HG03139 (cell line): ENCODE data around the gene LMBR1.
"Not testable (repeated sequence)": the region's sequence is repeated elsewhere in the genome, so short reads cannot be mapped to it uniquely, and the experiment has no call there.

Experiments
- ATAC-seq: cut with Tn5 transposase; IDR thresholded peaks from one replicate; pipeline ENCODE4 v1.9.1; 2021; ENCODE audit not compliant: unreplicated experiment

Gene LMBR1

DNA sequence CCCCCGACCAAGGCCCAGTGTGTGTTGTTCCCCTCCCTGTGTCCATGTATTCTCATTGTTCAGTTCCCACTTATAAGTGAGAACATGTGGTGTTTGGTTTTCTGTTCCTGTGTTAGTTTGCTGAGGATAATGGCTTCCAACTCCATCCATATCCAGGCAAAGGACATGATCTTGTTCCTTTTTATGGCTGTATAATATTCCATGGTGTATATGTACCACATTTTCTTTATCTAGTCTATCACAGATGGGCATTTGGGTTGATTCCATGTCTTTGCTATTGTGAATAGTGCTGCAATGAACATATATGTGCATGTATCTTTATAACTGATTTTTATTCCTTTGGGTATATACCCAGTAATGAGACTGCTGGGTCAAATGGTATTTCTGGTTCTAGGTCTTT, 191.2 kb downstream of the LMBR1 start:
- not testable (repeated sequence) for ATAC-seq

DNA sequence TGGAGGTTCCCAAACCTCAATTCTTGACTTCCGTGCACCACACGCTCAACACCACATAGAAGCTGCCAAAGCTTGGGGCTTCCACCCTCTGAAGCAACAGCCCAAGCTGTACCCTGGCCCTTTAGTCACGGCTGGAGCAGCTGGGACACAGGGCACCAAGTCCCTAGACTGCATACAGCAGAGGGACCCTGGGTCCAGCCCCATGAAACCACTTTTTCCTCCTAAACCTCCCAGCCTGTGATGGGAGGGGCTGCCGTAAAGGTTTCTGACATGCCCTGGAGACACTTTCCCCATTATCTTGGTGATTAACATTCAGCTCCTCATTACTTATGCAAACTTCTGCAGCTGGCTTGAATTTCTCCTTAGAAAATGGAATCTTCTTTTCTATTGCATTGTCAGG, 194.5 kb downstream of the LMBR1 start:
- ATAC-seq = not testable (repeated sequence)

DNA sequence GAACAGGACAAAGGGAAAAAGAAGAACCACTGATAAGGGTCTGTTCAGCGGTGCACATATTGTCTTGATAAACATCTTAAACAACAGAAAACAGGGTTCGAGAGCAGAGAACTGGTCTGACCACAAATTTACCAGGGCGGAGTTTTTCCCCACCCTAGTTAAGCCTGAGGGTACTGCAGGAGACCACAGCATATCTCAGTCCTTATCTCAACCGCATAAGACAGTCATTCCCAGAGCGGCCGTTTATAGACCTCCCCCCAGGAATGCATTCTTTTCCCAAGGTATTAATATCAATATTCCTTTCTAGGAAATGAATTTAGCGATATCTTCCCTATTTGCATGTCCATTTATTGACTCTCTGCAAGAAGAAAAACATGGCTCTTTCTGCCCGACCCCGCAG, 195.7 kb downstream of the LMBR1 start:
- not testable (repeated sequence) for ATAC-seq

DNA sequence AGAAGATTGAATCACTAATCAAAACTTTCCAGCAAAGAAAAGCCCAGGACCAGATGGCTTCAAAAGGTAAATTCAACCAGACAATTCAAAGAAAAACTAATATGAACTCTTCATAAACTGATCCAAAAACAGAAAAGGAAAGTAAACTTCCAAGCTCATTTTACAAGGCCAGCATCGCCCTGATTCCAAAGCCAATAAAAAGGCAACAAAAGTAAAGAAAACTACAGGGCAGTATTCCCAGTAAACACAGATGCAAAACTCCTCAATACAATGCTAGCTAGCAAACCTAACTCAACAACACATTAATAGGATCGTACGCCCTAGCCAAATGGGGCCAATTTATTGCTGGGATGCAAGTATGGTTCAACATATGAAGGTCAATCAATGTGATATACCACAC, 199.4 kb downstream of the LMBR1 start:
- ATAC-seq = no peak

DNA sequence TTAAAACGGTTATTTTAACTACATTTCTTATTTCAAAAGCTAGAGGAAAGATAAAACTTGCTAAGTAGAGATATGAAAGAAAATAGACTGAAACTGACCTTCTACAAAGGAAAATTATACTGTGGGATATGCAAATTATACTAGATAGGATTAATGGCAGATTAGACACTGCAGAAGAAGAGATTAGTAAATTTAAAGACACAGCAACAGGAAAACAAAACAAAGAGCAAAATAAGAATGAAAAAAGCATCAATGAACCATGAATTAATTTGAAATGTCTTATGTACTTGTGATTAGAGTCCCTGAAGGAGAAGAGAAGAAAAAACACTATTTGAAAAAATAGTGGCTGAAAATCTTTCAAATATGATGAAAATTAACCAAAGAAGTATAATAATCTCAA, 200.1 kb downstream of the LMBR1 start:
- no peak for ATAC-seq

DNA sequence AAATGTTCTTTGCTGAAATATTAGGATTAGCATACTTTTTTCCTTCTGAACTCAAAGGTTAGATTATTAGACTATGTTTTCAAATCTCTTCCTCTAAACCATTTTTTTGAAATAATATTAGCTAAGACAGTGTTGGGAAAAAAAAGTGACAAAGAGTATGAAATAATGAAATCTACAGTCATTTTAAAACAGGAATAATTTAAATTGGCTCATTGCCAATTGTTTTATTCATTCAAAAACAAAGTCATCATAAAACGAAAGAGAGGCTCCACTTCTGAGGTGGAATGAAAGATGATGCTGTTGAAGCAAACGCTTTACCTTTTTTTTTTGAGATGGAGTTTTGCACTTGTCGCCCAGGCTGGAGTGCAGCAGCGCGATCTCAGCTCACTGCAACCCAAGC, 201.2 kb downstream of the LMBR1 start:
- no peak for ATAC-seq

DNA sequence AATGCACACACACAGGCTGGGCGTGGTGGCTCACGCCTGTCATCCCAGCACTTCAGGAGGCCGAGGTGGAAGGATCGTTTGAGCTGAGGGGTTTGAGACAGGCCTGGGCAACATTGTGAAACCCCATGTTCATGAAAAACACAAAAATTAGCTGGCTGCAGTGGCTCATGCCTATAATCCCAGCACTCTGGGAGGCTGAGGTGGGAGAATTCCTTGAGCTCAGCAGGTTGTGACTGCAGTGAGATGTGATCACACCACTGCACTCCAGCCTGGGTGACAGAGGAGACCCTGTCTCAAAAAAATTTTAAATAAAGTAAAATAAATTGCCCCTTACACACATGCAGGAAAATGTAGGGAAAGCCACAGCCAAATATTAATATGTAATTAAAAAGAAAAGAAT, 208.3 kb downstream of the LMBR1 start:
- no peak for ATAC-seq

DNA sequence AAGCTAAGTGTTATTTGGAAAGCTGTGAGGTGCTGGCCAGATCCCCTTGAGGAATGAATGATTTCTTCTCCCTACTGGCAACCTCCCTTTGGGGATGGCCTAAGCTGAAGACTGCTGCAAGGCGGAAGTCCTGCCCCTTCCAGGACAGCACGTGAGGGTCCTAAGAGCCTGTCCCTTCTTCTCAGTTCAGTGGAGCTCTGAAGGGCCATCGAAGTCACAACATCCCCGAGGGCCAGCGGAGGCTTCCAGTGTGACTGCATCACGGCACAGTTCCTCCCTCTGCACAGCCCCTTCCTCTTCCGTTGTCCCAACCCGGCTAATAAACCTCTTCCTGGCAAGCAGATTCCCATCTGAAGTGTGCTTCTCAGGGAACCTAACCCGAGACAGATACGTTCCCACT, 208.7 kb downstream of the LMBR1 start:
- ATAC-seq = no peak

DNA sequence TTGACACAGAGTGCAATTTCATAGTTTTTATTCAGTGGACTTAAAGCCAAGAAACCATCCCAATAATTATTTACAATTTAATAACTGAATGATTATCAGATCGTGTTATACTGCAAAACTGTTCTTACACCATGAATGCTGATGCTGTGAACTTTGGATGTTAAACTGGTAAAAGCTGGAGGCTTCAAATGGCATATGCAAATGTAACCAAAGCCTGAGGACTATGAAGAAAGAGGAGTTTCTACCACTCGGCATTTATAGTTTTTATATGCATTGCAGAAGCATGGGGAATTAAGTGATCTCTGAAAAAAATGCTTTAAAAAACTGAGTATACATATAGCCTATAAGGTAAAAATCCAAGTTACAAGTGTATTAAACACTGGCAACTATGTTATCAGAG, 210.1 kb downstream of the LMBR1 start:
- no peak for ATAC-seq

DNA sequence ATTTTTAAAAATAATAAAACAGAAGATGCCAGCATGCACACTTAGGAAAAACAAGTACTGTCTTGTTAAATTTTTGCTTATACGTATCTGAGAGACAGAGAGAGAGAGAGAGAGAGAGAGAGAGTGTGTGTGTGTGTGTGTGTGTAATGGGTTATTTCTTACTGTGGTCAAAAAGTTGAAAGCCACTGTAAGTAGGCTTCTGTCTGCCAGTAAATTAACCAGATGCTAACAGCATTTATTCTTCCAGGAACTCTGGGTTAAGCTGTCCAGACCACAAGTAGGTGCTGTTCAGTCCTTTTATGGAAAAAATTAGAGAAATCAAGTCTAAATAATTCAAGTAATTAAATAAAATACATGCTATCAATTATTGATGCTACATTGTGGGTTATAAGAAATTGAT, 212.7 kb downstream of the LMBR1 start:
- ATAC-seq = no peak

DNA sequence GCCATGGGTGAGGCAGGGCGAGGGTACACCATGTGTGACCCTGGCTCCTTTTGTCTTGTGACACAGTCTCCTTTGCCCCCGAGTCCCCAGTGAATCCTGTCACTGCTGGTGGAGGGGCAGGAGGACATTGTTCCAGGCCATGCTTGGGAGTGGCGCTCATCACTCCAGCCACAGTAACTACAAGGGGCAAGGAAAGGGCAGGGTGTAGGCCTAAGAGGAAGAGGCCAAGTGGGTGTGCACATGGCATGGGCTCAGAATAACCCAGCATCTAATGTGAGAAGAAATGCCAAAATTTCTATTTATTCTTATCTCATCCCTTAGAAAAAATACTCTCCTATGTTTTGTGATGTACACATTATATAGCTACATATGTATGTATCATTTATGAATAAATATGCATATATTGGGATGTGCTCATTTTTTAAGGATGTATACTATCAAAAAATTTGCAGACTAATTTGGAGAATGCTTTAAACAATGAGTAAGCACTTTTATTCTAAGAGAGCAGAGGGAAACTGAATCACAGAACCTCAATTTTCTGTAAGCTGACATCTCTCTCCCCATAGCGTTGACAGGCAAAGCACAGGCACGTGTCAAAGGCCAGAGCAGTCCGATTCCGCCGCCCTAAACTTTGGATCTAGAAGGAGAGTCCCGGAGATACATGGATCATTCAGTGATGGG, 215.5 kb downstream of the LMBR1 start:
- ATAC-seq = no peak

DNA sequence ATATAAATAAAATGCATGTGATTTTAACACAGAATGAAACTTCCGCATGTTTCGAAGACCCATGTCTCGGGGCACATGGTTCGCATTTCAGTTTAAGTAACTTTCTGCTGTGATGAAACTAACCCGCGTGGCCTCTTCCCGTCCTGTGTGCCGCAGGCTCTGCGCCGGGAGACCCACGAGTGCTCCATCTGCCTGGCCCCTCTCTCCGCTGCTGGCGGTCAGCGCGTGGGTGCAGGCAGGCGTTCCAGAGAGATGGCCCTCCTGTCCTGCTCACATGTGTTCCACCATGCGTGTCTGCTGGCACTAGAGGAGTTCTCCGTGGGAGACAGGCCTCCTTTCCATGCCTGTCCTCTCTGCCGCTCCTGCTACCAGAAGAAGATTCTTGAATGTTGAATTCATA, 216.7 kb downstream of the LMBR1 start:
- ATAC-seq = no peak

DNA sequence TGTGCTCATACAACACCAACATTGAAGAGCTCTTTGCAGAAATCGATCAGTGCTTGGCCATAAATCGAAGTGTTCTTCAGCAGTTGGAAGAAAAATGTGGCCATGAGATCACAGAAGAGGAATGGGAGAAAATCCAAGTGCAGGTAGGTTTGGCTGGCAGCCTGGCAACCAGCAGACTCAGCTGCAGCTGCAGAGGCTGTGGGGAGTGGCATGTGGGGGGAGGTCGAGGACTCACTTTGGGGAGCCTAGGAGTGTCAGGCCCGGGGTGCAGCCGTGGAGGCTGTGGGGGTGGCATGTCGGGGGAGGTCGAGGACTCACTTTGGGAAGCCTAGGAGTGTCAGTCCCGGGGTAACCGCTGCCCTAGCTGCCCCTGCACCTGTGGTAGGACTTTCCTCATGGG, 217.3 kb downstream of the LMBR1 start:
- ATAC-seq = no peak

DNA sequence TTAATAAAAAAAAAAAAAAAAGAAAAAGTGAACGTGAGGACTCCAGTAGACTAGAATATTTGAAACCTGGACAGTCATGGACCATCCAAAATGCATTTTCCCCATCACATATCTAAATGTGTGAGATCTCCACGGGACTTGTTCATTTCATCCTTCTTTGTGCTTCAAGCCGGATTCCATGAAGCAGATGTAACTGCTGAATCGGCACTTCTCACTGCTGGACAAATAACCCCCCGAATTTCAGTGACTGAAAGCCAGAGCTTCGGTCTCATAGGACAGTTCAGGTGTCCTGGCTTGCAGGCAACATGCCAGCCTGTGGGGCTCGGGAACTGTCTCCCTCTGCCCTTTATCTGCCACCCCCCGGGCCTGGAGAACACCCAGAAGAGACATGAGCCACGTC, 219.1 kb downstream of the LMBR1 start:
- ATAC-seq = no peak

DNA sequence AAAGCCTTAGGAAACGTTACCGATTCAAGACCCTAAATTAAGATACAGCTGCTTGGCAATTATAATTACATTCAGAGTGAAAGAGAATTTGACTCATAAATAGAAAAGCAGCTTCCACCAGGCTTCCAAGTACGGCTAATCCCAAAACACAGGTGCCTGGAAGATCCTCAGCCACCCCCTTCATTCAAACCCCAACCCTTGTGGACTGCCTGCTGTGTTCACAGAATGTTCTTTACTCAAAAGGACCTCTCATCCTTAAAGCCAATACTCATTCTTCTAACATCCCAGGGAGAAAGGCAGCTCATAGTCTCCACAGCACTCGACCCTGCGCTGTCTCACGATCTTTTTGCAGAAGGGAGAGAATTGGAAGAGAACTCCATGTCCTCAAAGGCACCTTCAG, 219.5 kb downstream of the LMBR1 start:
- no peak for ATAC-seq

DNA sequence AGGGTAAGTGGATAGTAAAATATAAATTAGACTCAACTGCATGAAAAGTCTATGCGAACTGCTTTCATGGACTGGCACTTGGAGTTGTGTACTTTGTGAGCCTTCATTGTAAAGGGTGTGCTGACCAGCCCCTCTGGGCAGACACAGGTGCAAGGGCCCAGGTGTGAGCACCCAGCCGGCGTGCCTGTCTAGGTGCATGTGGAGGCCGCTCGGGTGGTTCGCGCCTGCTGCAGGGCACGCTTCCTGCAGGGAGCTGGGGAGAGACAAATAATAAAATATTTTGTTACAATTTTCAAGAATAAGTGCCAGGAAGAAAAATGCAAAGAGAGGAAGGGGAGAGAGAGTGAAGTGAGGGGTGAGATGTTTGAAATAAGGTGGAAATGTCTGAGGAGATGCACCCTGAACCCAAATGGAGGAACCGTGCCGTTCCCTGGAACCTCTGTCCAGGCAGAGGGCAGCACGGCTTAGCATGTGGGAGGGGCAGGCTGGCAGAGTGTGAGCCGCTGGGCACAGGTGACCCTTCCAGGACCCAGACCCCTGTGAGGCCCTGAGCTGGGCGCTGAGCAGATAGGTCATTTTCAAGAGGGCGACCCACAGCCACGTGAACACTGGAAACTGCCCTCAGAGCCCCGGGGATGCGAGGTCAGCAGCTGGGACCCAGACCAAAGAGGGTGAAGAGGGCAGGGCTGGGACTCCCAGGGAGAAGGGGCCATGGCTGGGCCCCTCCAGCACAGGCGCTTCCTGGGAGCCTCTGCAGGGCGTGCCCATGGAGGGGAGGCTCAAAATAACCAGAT, 223.8 kb downstream of the LMBR1 start:
- no peak for ATAC-seq

DNA sequence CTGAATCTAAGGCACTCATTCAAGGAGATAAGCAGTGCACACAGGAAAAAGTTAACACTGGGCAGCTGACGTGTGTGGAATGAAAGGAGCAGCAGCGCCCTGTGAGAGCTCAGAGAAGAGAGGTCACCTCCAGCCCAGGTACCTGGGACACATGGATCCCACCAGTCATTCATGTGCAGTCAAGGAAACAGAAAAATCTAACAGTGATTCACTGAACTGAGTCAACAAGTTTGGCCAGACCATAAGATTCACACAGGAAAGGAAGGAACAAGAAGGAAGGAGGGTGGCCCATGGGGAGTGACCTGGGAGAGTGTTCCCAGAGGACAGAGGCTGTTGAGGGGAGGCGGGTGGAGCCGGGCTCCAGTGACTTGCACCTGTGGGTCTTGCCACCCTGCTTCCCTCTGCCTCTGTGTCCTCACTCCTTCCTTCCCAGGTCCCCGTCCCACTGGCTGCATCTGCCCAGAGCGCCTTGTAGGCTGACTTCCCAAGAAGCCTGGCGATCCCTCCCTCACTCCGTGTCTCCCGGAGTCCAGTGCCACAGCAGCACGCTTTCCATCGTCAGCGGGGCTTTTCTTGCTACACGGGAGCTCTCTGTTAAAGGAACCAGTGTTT, 224.7 kb downstream of the LMBR1 start:
- ATAC-seq = no peak

DNA sequence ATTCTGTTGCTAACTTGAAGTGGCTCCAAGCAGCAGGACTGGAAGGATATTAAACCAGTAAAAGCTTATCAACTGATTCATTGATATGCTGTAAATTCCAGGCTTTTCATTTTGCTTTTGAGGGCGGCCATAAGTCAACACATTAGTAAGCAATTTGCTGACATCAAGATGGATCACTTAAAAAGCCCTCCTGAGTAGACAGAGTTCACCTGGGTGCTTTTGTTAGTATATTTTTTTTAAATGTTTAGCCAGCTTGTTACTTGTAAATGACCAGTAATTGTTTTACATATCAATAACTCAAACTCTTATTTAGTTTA, 225.9 kb downstream of the LMBR1 start:
- no peak for ATAC-seq

DNA sequence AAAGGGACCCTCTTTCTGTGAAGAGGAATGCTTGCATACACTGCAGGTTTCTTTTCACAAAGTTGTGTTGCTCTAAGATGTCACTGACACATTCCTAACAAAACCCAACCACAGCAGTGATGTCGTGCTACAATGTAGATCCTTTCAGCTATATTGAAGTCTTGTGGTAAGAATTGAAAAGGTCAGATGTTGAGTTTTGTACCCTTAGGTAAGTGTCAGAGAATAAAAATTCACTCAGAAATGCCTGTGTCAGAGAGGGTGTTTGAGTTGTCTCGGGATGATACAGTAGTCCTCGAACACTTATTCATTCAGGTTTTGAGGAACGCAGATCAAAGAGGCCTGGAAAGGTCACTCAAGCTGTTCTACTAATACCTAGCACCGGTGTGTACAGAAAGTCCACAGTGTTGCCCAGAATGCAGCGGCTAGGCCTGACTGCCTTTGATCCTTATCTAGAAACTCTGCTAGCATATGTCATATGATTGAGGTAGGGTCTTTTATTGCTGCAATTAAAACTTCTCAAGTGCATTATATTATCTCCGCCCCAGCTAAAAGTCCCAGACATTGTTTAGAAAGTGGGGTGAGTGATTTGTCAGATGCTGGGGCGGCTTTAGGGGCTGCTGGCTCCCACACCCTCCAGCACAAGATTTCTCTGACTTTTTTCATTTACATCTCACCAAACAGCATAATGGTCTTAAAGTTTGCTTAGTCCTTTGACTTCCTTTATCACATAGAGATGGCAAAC, 226.4 kb downstream of the LMBR1 start:
- no peak for ATAC-seq

DNA sequence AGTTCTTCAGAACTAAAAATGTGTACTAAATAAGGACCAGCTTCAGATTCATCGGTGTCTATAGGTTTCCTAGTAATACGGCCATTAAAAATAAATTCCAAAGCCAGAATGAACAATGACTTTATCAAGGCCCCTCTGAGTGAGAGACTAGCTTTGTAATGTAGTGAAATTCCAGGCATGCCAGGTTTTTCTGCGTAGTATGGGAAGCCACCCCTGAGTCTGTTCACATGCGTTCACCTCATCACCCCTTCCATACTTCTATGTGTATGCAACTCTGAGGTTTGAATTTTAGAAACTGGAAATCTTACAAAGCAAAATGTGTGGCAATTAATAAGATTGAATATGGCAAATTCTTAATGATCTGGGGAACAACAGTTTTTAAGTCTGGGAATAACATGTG, 227.9 kb downstream of the LMBR1 start:
- ATAC-seq = no peak

DNA sequence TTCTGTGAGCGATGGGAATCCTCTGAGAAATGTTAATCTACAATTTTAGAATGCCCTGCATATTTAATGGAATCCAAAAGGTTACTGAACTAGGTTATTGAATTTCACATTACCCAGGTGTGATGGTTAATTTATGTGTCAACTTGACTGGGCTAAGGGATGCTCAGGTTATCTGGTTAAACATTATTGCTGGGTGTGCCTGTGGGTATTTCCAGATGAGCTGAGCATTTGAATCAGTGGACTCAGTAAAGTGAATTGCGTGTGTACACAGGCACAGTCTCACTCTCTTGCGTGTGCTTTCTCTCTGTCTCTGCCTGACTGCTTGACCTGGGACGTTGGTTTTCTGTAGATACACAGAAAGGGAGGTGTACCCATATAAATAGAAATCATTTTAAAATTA, 230.7 kb downstream of the LMBR1 start:
- no peak for ATAC-seq

DNA sequence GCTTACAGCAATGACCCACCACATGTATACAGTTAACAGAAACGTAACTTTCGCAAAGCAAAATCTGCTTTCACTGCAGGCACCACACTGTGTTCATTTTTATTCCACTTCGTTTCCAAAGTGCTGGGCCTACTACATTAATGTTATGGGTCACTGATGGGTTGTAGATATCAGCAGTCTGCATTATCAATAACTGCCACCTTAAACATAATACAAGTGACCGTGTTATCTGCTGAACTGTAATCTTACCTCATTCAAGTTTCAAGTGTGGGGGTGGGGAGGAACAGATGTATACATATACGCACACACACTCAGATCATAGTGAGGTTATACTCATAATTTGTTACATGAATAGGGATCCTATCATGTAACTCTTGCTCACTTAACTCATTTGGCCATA, 231.3 kb downstream of the LMBR1 start:
- no peak for ATAC-seq
